CD14-positive monocyte (primary cell): Measurements from ENCODE around the gene EPS15. TPM values are rescaled to one million over a fixed set of nuclear protein-coding genes. Genes with fewer than 3 reads are reported as not detected.
"Not testable (repeated sequence)": the region's sequence is repeated elsewhere in the genome, so short reads cannot be mapped to it uniquely, and the experiment has no call there.

ENCODE experiments used
- DNase-seq, 3 donors: peaks; one replicate each; pipeline ENCODE4 v3.0.0-alpha.2; 2011 to 2022
- H2AFZ ChIP-seq: 2 replicates; pipeline ENCODE4 v1.6.0; 2012; ENCODE audit warnings: mild to moderate bottlenecking, low read depth, low read length, inconsistent platforms; ENCODE audit not compliant: insufficient read depth, poor library complexity, severe bottlenecking
- H3K27ac ChIP-seq, 2 donors: 1 replicate in 1 of 2; 2 replicates in 1 of 2; pipeline ENCODE4 v1.5.1; 2012 to 2013; ENCODE audit warnings: low read length in 2 of 2, control low read depth in 1 of 2, inconsistent platforms in 1 of 2, low read depth in 1 of 2, mild to moderate bottlenecking in 1 of 2
- H3K27me3 ChIP-seq, 2 donors: one replicate each; pipeline versions ENCODE4 v1.6.0 to v1.6.1; 2011 to 2013; ENCODE audit warnings: low read length in 2 of 2; ENCODE audit not compliant: control insufficient read depth in 2 of 2, insufficient read depth in 2 of 2
- H3K36me3 ChIP-seq, 2 donors: replicated peaks in 1 of 2; 1 replicate in 1 of 2; 2 replicates in 1 of 2; pipeline versions ENCODE4 v1.5.1 to v1.6.1; 2012 to 2013; ENCODE audit warnings: low read length in 2 of 2, control low read depth in 1 of 2, inconsistent platforms in 1 of 2, mild to moderate bottlenecking in 1 of 2; ENCODE audit not compliant: insufficient read depth in 2 of 2, control insufficient read depth in 1 of 2
- H3K4me1 ChIP-seq, 2 donors: 1 replicate in 1 of 2; 2 replicates in 1 of 2; pipeline versions ENCODE4 v1.5.1 to v1.6.1; 2012 to 2013; ENCODE audit warnings: low read length in 2 of 2, control low read depth in 1 of 2, inconsistent platforms in 1 of 2, mild to moderate bottlenecking in 1 of 2, moderate library complexity in 1 of 2; ENCODE audit not compliant: insufficient read depth in 2 of 2, control insufficient read depth in 1 of 2
- H3K4me2 ChIP-seq: replicated peaks from 2 replicates; pipeline ENCODE3; 2012; ENCODE audit warnings: low read length, moderate library complexity, mild to moderate bottlenecking; ENCODE audit not compliant: poor library complexity, severe bottlenecking; ENCODE audit errors: extremely low read depth
- H3K4me3 ChIP-seq, 3 experiments: fragments of 200-600 bp in 1 of 3; sonication (generic) in 1 of 3; replicated peaks in 1 of 3; 1 replicate in 2 of 3; 2 replicates in 1 of 3; pipeline ENCODE4 v1.5.1; 2011 to 2013; ENCODE audit warnings: low read length in 3 of 3, mild to moderate bottlenecking in 3 of 3, control low read depth in 2 of 3, low read depth in 2 of 3, inconsistent platforms in 1 of 3, moderate library complexity in 1 of 3
- H3K79me2 ChIP-seq: 2 replicates; pipeline ENCODE4 v1.6.0; 2012; ENCODE audit warnings: mild to moderate bottlenecking, control low read depth, inconsistent platforms, low read length, moderate library complexity; ENCODE audit not compliant: insufficient read depth
- H3K9ac ChIP-seq: 2 replicates; pipeline ENCODE4 v1.6.0; 2017; ENCODE audit warnings: low read length, mild to moderate bottlenecking; ENCODE audit not compliant: insufficient read depth, poor library complexity, severe bottlenecking
- H3K9me3 ChIP-seq, 2 donors: replicated peaks in 1 of 2; 1 replicate in 1 of 2; 2 replicates in 1 of 2; pipeline versions ENCODE4 v1.5.1 to v1.6.1; 2012 to 2013; ENCODE audit warnings: low read length in 2 of 2, control low read depth in 1 of 2; ENCODE audit not compliant: control insufficient read depth in 1 of 2, insufficient read depth in 1 of 2
- H4K20me1 ChIP-seq: 2 replicates; pipeline ENCODE4 v1.6.0; 2012; ENCODE audit warnings: mild to moderate bottlenecking, low read length, control low read depth, moderate library complexity; ENCODE audit not compliant: insufficient read depth
- H3K27ac Mint-ChIP-seq, 7 donors: one replicate each; pipeline ENCODE4 v1.8.0; 2020; ENCODE audit warnings: mild to moderate bottlenecking in 7 of 7, mixed read lengths in 7 of 7, moderate library complexity in 6 of 7, inconsistent platforms in 2 of 7
- H3K27me3 Mint-ChIP-seq, 3 donors: one replicate each; pipeline ENCODE4 v1.8.0; 2021 to 2022; ENCODE audit warnings: low read depth in 3 of 3, mild to moderate bottlenecking in 3 of 3, mixed read lengths in 3 of 3, moderate library complexity in 3 of 3, inconsistent platforms in 1 of 3
- H3K36me3 Mint-ChIP-seq, 2 donors: one replicate each; pipeline ENCODE4 v1.8.0; 2020; ENCODE audit warnings: mixed read lengths in 2 of 2, inconsistent platforms in 1 of 2, mild to moderate bottlenecking in 1 of 2
- H3K4me1 Mint-ChIP-seq: one replicate; pipeline ENCODE4 v1.8.0; 2020; ENCODE audit warnings: mild to moderate bottlenecking, mixed read lengths
- H3K4me3 Mint-ChIP-seq, 2 donors: one replicate each; pipeline ENCODE4 v1.8.0; 2020; ENCODE audit warnings: mild to moderate bottlenecking in 2 of 2, mixed read lengths in 2 of 2, moderate library complexity in 1 of 2
- H3K9me3 Mint-ChIP-seq, 7 donors: one replicate each; pipeline ENCODE4 v1.8.0; 2020 to 2022; ENCODE audit warnings: mixed read lengths in 7 of 7, mild to moderate bottlenecking in 6 of 7, moderate library complexity in 6 of 7, inconsistent platforms in 2 of 7
- CTCF ChIP-seq: fragments of 200-600 bp; IDR thresholded peaks from one replicate; pipeline ENCODE4 v1.8.0; 2022; ENCODE audit warnings: antibody characterized with exemption, mild to moderate bottlenecking
- WGBS: methylation state at CpG from one replicate; pipeline ENCODE4 v1.1.5; 2013; ENCODE audit warnings: missing lambda C conversion rate; ENCODE audit not compliant: insufficient coverage; 5-methylcytosine and 5-hydroxymethylcytosine counted together
- intact Hi-C, 2 donors: fragments of 100-400 bp; cut with micrococcal nuclease; formaldehyde crosslinking; loops; one replicate each; pipeline versions ENCODE4 v1.15.0 to v1.15.1; 2023
- polyA plus RNA-seq, 3 donors: library from polyadenylated mRNA; depleted of rRNA in 1 of 3; unstranded in 2 of 3; stranded (reverse) in 1 of 3; fragments of 300-500 nt in 2 of 3; fragments of >200 nt in 1 of 3; fragmentation: Illumina TruSeq in 2 of 3; gene quantifications; 1 replicate in 2 of 3; 2 replicates in 1 of 3; pipeline ENCODE4 v1.2.3, GENCODE V29; 2012 to 2021

Gene EPS15
- polyA plus RNA-seq, 3 donors, result 26.7 to 53.6 (median 36.4) TPM

GRCh38 chr1:51415963-51416362, 103.1 kb downstream of the EPS15 start:
- Histone ChIP-seq H3K4me2 (no peak overlapping the region), H3K27ac (no peak overlapping the region), H3K4me1 (no peaks in the 10 kb centered on the region), H3K9me3 (no peaks in the 10 kb centered on the region), H3K79me2 (no peaks in the 10 kb centered on the region), H4K20me1 (peaks cover 17% of the 10 kb centered on the region), H3K4me3 (no peak overlapping the region), H2AFZ (no peak overlapping the region), H3K27me3 (no peaks in the 10 kb centered on the region), H3K36me3 (peaks cover 29 to 80% of the 10 kb centered on the region in 2 donors), H3K9ac (no peak overlapping the region)
- no peaks in the 10 kb centered on the region for H3K4me1 Mint-ChIP-seq
- no peak overlapping the region for H3K4me3 Mint-ChIP-seq
- H3K36me3 Mint-ChIP-seq, result peaks cover 50 to 61% of the 10 kb centered on the region in 2 donors
- DNase-seq, result no peak
- intact Hi-C loops, result no loop called here
- 75% methylated on average over 1 of the region's 2 CpGs for WGBS
- no peak for TF ChIP-seq CTCF
- no peak overlapping the region for H3K27ac Mint-ChIP-seq
- peaks cover 0 to 2% (median 0%) of the 10 kb centered on the region in 3 donors for H3K27me3 Mint-ChIP-seq
- H3K9me3 Mint-ChIP-seq, result peaks cover 0 to 2% (median 0%) of the 10 kb centered on the region in 7 donors

- Histone ChIP-seq H3K9me3 (no peaks in the 10 kb centered on the region), H2AFZ (no peak overlapping the region), H3K4me3 (no peak overlapping the region), H3K4me2 (no peak overlapping the region), H3K9ac (no peak overlapping the region), H3K27ac (no peak overlapping the region), H4K20me1 (peaks cover 11% of the 10 kb centered on the region), H3K79me2 (no peaks in the 10 kb centered on the region), H3K4me1 (no peaks in the 10 kb centered on the region), H3K27me3 (no peaks in the 10 kb centered on the region), H3K36me3 (peaks cover 17 to 80% of the 10 kb centered on the region in 2 donors)
- peaks cover 0 to 2% (median 0%) of the 10 kb centered on the region in 3 donors for H3K27me3 Mint-ChIP-seq
- H3K27ac Mint-ChIP-seq, result no peak overlapping the region
- H3K4me3 Mint-ChIP-seq, result no peak overlapping the region
- TF ChIP-seq CTCF, result no peak
- peaks cover 0 to 2% (median 0%) of the 10 kb centered on the region in 7 donors for H3K9me3 Mint-ChIP-seq
- H3K4me1 Mint-ChIP-seq, result no peaks in the 10 kb centered on the region
- no peak for DNase-seq
- peaks cover 46 to 56% of the 10 kb centered on the region in 2 donors for H3K36me3 Mint-ChIP-seq
- intact Hi-C loops, result no loop called here
Observed at GRCh38 chr1:51414811-51415210, 104.3 kb downstream of the EPS15 start.

GRCh38 chr1:51411820-51412219, 107.2 kb downstream of the EPS15 start:
- H3K27me3 Mint-ChIP-seq, H2AFZ ChIP-seq, H3K4me1 ChIP-seq, H3K4me3 Mint-ChIP-seq, DNase-seq, H3K27ac Mint-ChIP-seq, H3K4me2 ChIP-seq, H3K4me3 ChIP-seq, H4K20me1 ChIP-seq, H3K9me3 ChIP-seq, H3K9ac ChIP-seq, H3K27ac ChIP-seq, H3K9me3 Mint-ChIP-seq, intact Hi-C loops, H3K27me3 ChIP-seq, H3K4me1 Mint-ChIP-seq, H3K79me2 ChIP-seq: not testable (repeated sequence)
- peaks cover 51 to 61% of the 10 kb centered on the region in 2 donors for H3K36me3 Mint-ChIP-seq
- WGBS, result no CpG with 5 or more reads among the region's 5 CpGs
- peaks cover 30 to 80% of the 10 kb centered on the region in 2 donors for H3K36me3 ChIP-seq
